Subcutaneous abdominal adipose tissue (tissue), 5 donors: Measurements from ENCODE around the gene DSG2.

Source experiments
- H3K27ac ChIP-seq: one replicate; pipeline ENCODE4 v1.7.0; 2013; ENCODE audit warnings: low read depth, mild to moderate bottlenecking, inconsistent platforms, low read length, moderate library complexity
- H3K27me3 ChIP-seq, 5 donors: one replicate each; pipeline ENCODE4 v1.7.0; 2013; ENCODE audit warnings: low read length in 5 of 5, inconsistent platforms in 1 of 5; ENCODE audit not compliant: control insufficient read depth in 5 of 5, insufficient read depth in 4 of 5
- H3K36me3 ChIP-seq, 5 donors: one replicate each; pipeline ENCODE4 v1.7.0; 2013; ENCODE audit warnings: low read length in 5 of 5; ENCODE audit not compliant: control insufficient read depth in 5 of 5, insufficient read depth in 5 of 5
- H3K4me1 ChIP-seq, 5 donors: one replicate each; pipeline ENCODE4 v1.7.0; 2013; ENCODE audit warnings: low read length in 5 of 5, mild to moderate bottlenecking in 3 of 5, moderate library complexity in 1 of 5; ENCODE audit not compliant: control insufficient read depth in 5 of 5, insufficient read depth in 5 of 5
- H3K4me3 ChIP-seq, 5 donors: one replicate each; pipeline ENCODE4 v1.7.0; 2013; ENCODE audit warnings: low read length in 5 of 5, low read depth in 1 of 5
- H3K9ac ChIP-seq, 5 donors: one replicate each; pipeline ENCODE4 v1.7.0; 2013; ENCODE audit warnings: low read length in 5 of 5, mild to moderate bottlenecking in 4 of 5, moderate library complexity in 3 of 5
- H3K9me3 ChIP-seq, 5 donors: one replicate each; pipeline ENCODE4 v1.7.0; 2013; ENCODE audit warnings: low read length in 5 of 5; ENCODE audit not compliant: control insufficient read depth in 5 of 5
- donor health status: healthy.
- donor health status: healthy.
- donor health status: healthy.
- donor health status: healthy.
- donor health status: healthy.

DSG2 gene

GRCh38 chr18:31549416-31549815 is 51.4 kb downstream of the DSG2 start:
- Histone ChIP-seq H3K9ac (no peak overlapping the region), H3K4me1 (no peaks in the 10 kb centered on the region), H3K4me3 (no peak overlapping the region), H3K27me3 (no peaks in the 10 kb centered on the region), H3K27ac (no peak overlapping the region), H3K9me3 (no peaks in the 10 kb centered on the region), H3K36me3 (peaks cover 0 to 8% (median 5%) of the 10 kb centered on the region in 5 donors)

DNA sequence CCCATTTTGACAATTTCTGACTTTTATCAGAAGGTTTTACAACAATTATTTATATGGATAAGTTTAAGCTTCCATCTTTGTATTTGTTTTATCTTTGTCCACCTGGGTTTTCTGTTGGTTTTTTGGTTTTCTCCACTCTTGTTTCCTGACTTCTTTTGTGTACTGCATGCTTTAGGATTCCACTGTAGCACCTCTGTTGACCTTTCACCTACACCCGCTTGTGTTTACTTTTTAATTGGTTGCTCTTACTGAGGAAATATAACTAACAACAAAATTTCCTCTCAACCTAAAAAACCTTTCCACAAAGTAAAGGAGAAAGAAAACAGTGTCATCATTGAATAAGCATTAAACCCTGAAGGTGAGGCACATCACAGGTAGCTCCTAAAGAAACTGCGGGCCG is 53.9 kb downstream of the DSG2 start:
- no peaks in the 10 kb centered on the region for H3K36me3 ChIP-seq
- peaks cover 0 to 3% (median 0%) of the 10 kb centered on the region in 5 donors for H3K4me1 ChIP-seq
- H3K9ac ChIP-seq: no peak overlapping the region
- H3K27me3 ChIP-seq: no peaks in the 10 kb centered on the region
- no peak overlapping the region for H3K4me3 ChIP-seq
- H3K9me3 ChIP-seq: no peaks in the 10 kb centered on the region
- no peak overlapping the region for H3K27ac ChIP-seq

DNA sequence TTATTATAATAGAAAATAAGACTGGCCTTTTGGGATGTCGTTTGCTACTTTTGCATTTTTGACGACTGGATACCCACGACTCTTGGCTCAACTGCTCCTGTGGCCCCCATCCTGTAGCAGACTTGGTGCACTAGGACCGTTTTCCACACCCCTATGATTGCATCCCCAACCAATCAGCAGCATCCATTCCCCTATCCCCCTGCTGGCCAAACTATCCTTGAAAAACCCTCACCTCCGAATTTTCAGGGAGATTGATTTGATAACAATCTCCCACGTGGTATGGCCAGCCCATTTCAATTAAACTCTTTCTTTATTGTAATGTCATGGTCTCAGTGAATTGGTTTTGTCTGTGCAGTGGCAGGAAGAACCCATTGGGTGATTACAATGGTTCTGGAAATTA is 55.8 kb downstream of the DSG2 start:
- Histone ChIP-seq H3K36me3 (no peaks in the 10 kb centered on the region), H3K27me3 (peaks cover 0 to 3% (median 0%) of the 10 kb centered on the region in 5 donors), H3K4me1 (peaks cover 0 to 3% (median 0%) of the 10 kb centered on the region in 5 donors), H3K9me3 (no peaks in the 10 kb centered on the region), H3K9ac (no peak overlapping the region), H3K4me3 (no peak overlapping the region), H3K27ac (no peak overlapping the region)

DNA sequence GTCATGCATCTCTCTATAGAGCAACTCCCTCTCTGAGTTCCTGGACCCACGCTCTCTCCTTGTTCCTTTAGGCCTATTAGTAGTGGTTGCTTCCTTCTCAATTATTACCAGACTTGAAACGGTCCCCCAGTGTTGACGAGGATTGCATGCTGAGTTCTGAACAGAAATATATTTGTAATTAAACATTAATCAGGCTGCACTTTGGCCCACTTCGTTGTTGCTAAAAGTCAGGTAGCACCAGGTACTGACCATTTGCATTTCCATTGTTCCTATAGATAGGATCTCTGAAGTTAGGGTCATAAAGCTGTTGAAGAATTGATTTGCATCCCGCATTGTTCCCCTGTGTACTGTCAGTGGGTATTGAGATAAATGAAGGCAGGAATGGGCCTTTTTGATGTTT is 56.8 kb downstream of the DSG2 start:
- Histone ChIP-seq H3K4me1 (peaks cover 0 to 3% (median 0%) of the 10 kb centered on the region in 5 donors), H3K36me3 (no peaks in the 10 kb centered on the region), H3K4me3 (no peak overlapping the region), H3K27me3 (peaks cover 0 to 3% (median 0%) of the 10 kb centered on the region in 5 donors), H3K27ac (no peak overlapping the region), H3K9me3 (no peaks in the 10 kb centered on the region), H3K9ac (no peak overlapping the region)

DNA sequence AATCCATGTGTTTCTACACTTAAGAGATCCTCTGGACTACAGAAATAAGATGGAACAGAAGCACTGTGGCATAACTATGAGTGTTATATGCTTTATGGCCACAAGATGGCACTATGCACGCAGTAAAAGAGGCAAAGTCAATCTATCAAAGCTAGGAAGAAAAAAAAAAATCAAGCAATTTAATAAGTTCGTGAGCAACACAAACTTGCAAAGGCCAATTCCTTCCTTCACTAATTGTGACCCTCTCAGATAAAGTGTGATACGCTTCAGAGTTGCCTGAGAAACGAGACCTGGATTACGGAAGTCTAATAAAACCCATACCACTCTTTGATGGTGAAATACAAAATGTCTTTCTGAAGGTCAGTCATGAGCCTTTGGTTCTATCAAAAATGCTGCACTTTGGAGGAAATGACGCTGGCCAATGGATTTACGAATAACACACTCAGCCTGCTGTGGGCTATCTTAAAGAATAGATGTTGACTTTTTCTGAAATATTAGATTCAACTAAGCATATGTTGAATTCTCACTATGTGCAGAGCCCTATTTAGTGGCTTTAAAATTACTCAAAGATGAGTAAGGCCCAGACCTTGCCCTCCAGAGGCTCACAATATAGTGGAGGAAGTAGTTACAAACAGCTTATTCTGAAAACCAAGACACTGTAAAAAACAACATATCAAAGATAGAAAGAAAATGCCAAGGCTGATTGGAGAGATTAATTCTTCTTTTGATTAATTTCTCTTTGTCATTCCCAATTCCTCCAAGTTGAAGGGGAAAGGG is 58.2 kb downstream of the DSG2 start:
- H3K4me3 ChIP-seq: no peak overlapping the region
- H3K27me3 ChIP-seq: peaks cover 0 to 3% (median 0%) of the 10 kb centered on the region in 5 donors
- H3K27ac ChIP-seq: no peak overlapping the region
- H3K4me1 ChIP-seq: peaks cover 0 to 3% (median 0%) of the 10 kb centered on the region in 5 donors
- no peaks in the 10 kb centered on the region for H3K36me3 ChIP-seq
- H3K9me3 ChIP-seq: no peaks in the 10 kb centered on the region
- no peak overlapping the region for H3K9ac ChIP-seq

DNA sequence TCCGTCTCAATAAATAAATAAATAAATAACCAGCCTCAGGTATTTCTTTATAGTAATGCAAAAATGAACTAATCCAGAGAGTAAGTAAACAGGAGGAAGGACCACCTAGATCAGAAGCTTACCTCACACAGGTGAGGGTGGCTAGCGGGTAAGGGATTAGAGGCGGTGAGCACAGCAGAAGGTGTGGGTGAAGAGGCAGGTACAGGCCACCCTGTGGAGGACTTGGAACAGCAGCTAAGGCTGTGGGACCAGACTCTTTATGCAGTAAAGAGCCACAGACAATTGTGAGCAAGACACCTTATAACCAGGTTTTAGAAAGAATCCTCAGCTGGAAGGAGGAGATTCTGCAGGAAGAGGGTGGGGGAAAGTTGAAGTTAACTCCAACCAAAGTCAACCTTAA is 59.5 kb downstream of the DSG2 start:
- H3K27me3 ChIP-seq: peaks cover 0 to 3% (median 0%) of the 10 kb centered on the region in 5 donors
- no peak overlapping the region for H3K4me3 ChIP-seq
- no peaks in the 10 kb centered on the region for H3K9me3 ChIP-seq
- H3K36me3 ChIP-seq: no peaks in the 10 kb centered on the region
- peaks cover 0 to 3% (median 0%) of the 10 kb centered on the region in 5 donors for H3K4me1 ChIP-seq
- no peak overlapping the region for H3K9ac ChIP-seq
- H3K27ac ChIP-seq: no peak overlapping the region

DNA sequence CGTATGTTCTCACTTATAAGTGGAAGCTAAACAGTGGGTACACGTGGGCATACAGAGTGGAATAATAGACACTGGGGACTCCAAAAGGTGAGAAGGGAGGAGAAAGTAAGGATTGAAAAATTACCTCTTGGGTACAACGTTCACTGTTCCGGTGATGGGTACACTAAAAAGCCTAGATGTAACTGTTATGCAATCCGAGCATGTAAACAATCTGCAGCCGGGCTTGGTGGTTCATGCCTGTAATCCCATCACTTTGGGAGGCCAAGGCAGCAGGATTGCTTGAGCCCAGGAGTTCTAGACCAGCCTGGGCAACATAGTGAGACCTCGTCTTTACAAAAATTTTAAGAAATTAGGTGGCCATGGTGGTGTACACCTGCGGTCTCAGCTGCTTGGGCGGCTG is 60.6 kb downstream of the DSG2 start:
- Histone ChIP-seq H3K4me1 (peaks cover 0 to 3% (median 0%) of the 10 kb centered on the region in 5 donors), H3K36me3 (no peaks in the 10 kb centered on the region), H3K27ac (no peak overlapping the region), H3K9me3 (no peaks in the 10 kb centered on the region), H3K4me3 (no peak overlapping the region), H3K9ac (no peak overlapping the region), H3K27me3 (peaks cover 0 to 3% (median 0%) of the 10 kb centered on the region in 5 donors)

DNA sequence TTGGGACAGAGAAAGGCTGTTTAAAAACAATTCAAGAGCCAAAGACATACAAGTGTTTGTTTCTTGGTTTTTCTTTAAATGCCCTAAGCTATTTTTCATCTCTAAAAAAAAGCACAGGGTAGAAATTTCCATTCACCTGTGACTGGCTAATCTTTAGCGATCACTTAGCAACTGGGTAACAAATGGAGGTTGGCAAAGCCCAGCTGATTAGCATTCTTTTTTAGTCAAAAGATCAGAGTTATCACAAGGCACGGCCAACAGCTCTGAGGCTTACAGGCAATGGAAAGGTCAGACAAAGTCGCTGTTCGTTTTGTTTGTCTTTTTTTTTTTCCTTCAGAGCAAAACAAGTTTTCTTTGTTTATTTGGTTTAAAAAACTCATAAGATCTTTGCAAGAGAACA is 64.7 kb downstream of the DSG2 start:
- Histone ChIP-seq H3K27ac (no peak overlapping the region), H3K4me1 (no peaks in the 10 kb centered on the region), H3K9ac (no peak overlapping the region), H3K27me3 (peaks cover 0 to 2% (median 0%) of the 10 kb centered on the region in 5 donors), H3K4me3 (no peak overlapping the region), H3K9me3 (no peaks in the 10 kb centered on the region), H3K36me3 (no peaks in the 10 kb centered on the region)

- no peaks in the 10 kb centered on the region for H3K36me3 ChIP-seq
- H3K27ac ChIP-seq: no peak overlapping the region
- H3K4me3 ChIP-seq: no peak overlapping the region
- H3K9me3 ChIP-seq: no peaks in the 10 kb centered on the region
- H3K27me3 ChIP-seq: no peaks in the 10 kb centered on the region
- H3K9ac ChIP-seq: no peak overlapping the region
- H3K4me1 ChIP-seq: no peaks in the 10 kb centered on the region
Observed at GRCh38 chr18:31563778-31564177, 65.8 kb downstream of the DSG2 start.

DNA sequence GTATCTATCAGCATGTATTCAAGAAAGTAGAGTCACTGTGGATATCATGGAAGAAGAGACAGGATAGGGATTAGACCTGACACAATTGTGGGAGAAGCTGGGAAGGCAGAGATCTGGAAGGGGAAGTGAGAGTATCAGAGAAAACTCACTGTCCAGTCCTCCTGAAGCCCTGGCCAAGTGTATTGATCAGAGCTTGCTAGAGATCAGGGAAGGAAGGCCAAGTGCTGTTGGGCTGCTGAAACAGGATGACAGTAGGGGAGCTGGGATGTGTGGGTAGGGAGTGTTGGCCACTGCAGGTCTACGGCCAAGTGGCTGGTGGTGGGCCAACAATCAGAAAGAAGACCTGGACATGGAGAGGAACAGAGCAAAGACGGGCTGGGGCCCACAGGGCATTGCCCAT is 67.4 kb downstream of the DSG2 start:
- Histone ChIP-seq H3K9me3 (no peaks in the 10 kb centered on the region), H3K9ac (no peak overlapping the region), H3K27me3 (no peaks in the 10 kb centered on the region), H3K4me1 (no peaks in the 10 kb centered on the region), H3K27ac (no peak overlapping the region), H3K4me3 (no peak overlapping the region), H3K36me3 (no peaks in the 10 kb centered on the region)
